Skeletal muscle cell (primary cell): ENCODE data around the gene MED12L.

Experiments
- DNase-seq: peaks from one replicate; pipeline ENCODE4 v3.0.0-alpha.2; 2010; ENCODE audit warnings: low read depth
- H3K4me3 ChIP-seq: 2 replicates; pipeline ENCODE4 v1.5.1; 2011; ENCODE audit warnings: low read depth, mild to moderate bottlenecking, control low read depth, low read length, moderate library complexity

The MED12L gene

DNA sequence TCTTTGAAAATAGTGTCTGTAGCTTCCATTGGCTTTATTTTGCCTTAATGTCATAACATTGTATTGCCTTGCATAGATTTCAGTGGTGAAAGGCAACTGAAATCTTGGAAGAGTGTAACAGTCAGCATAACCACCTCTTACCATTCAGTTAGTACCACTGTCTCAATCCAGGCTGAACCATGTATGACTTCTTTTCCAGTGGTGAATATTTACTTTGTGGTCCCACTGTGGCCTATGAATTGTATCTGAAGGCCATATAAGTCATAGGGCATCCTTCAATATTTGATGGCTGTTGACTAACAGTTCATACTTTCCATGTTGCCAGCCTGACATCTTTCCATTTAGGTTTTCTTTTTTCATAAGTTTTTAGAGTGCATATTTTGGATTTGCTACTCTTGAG lies 38.4 kb downstream of the MED12L start:
- no peak overlapping the region for H3K4me3 ChIP-seq
- DNase-seq, result no peak

DNA sequence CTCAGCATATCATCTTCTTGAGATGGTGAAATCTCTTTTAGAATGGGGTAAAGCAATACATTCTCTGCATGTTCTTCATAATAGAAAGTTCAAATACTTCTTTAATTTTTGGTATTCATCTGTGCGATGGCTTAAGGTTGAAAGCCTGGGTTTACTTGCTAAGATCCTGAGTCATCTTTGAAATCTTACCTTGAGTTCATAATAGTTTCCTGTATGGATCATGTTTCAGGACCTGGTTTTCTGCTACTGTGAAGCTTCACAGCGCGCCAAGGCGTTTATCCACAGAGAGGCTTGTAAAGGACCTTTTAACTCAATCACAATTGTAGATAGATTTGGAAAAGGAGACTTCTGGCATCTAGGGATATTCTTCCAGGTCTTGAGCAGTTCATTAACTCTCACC lies 39.0 kb downstream of the MED12L start:
- no peak for DNase-seq
- H3K4me3 ChIP-seq, result no peak overlapping the region

DNA sequence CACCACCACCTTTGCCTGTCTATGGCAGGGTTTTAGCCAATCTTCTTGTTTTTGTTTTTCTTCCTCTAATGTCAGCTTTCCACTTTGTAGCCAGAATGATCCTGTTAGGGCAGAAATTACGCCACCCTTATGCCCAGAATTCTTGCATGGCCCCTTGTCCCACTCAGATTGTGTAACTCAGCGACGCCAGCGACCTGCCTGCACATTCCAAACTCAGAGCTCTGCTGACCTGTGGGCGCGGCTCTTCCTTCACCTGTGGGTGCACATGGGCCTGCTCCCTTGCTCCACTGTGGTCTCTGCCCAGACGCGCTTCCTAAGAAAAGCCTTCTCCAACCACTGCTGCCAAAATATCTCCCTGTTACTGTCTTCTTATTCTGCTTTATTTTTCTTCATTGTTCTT lies 45.0 kb downstream of the MED12L start:
- no peak overlapping the region for H3K4me3 ChIP-seq
- DNase-seq, result no peak

DNA sequence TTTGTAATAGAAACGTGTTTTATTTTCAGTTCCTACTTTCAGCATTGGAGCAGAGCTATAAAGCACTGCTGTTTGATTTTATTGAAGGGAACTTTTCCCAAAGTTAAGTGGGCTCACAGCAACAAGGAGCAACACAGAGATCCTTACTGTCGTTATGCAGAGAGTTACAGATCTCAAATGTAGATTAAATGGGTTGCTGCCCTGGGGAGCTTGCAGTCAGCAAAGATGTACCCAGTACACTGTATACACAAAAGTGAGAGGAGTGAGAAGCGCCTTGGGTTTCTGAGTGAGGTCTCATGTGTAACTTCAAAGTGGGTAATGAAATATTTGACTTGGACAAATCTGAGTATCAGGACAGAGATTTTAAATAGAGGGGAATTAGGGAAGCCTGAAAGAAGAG lies 47.7 kb downstream of the MED12L start:
- no peak overlapping the region for H3K4me3 ChIP-seq
- DNase-seq, result no peak

DNA sequence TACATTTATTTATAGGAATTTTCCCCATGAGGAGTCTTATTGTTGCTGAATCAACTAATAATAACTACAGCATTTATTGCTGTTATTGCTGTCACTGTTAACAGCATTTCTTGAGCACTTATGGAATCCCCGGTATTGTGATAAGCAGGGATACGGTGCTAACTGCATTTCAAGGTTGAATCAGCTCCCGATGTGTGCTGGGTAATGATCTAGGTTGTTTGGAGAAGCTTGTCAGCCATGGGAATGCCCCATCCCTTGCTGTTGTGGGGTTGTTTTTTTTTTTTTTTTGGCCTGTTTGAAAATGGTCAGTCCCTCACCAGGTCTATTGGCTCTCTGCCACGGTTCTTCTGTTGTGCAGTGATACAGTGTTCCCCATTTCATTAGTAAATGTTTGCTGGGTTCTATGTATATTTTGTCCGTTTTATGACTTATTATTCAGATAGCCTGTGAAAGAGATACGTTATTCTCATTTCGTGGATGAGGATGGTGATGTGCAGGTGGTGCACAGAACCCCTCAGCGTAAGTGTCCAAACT lies 48.5 kb downstream of the MED12L start:
- no peak for DNase-seq
- H3K4me3 ChIP-seq, result no peak overlapping the region

DNA sequence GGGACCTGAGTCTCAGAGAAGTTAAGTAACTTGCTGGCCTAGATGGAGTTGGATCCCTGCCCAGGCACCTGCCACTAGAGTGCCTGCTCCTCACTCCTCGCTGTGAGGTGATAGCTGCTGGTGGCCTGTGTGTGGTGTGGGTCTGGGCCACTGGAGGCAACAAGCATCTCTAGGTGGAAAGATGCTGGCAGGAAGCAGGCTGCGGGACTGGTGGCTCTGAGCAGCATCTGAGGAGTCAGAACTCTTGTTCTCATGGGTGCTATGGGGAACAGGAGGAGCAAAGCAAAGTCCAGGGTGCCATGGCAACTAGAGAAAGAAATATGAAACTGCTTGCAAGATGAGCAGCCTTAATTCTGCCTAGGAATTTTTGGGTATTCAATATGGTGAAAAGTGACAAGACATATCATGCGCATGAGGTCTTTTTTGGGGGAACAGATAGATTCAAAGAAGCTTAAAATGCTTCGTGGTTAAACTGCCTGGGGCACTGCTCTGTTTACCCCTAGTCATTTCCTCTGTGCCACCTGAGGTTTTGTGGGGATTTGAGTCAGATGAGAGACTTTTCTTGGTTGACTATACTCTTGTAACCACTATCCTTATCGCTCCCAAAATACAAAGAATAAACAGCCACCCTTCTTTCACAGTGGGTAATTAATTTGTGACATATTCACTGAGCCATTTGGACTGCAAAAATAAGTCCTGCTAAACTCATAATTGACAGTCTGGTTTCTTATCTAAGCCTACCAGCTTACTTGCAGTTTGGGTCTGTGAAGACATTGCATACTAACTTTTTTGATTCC lies 50.3 kb downstream of the MED12L start:
- DNase-seq, result no peak
- H3K4me3 ChIP-seq, result no peak overlapping the region

DNA sequence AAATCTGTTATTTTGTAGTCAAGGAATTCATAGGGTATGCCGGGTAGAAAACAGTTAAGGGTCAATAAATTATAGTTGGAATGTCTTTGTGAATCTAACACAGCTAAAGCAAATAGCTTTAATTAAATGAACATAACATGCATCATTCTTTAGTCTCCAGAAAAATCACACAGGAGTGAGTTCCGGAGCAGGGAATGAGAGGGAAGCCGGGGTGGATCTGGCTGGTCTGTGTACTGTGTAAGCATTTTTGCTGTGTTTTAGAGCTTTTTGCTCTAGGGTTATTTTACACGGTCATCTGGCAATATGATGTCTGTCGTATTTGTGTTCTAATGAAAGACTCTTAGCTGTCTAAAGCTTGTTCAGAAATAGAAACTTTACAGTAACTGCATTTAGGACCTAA lies 57.5 kb downstream of the MED12L start:
- H3K4me3 ChIP-seq, result no peak overlapping the region
- no peak for DNase-seq

- H3K4me3 ChIP-seq, result no peak overlapping the region
- DNase-seq, result no peak
Observed at GRCh38 chr3:151144016-151144415, 58.6 kb downstream of the MED12L start.

DNA sequence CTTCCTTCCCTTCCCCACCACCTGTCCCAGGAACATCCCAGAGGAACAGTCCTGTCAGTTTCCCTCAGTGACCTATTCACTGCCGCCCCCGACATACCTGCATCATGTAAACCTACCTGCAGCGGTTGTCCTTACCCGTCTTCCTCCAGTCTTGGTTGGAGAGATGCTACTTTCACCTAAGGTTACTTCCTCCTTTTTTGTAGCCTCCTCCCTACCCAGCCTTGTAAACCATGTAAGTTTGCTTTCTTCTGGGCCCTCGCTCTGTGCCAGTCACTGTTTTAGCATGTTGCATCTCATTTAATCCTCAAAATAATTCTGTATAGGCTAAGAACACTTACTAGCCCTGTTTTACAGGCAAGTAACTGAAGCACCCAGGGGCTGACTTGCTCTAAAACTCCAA lies 59.3 kb downstream of the MED12L start:
- H3K4me3 ChIP-seq, result no peak overlapping the region
- no peak for DNase-seq

GRCh38 chr3:151145713-151146070 lies 60.2 kb downstream of the MED12L start:
- no peak overlapping the region for H3K4me3 ChIP-seq
- no peak for DNase-seq

DNA sequence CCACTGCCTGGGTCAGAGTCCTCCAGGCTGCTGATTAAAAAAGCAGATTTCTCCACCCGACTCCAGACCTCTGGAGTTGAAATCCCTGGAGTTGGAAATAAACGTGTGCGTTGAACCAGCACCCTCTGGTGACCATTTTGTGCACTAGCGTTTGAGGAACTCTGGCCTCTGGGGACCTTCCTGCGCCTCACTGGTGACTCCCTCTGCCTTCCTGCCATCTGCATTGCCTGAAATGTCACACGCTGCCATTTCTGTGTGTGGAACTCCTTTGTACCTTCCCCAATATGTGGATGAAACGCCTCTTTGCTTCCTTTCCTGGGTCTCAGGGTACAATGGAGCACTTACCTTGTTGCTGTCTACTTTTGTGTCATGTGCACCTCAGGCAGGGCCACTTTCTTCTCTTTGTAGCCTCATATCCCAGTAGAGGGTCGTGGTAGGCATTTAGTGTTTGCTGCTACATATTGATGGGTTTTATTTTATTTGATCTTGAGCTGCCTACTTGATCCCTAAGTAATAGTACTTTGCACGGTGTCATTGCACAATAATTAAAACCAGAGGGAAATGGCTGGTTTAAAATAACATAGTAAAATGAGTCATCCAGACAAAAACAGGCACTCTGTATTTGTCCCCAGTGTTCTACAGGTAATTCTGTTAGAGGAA lies 60.7 kb downstream of the MED12L start:
- H3K4me3 ChIP-seq, result peak overlapping the region; percentile 10
- DNase-seq, result peak; percentile 14

DNA sequence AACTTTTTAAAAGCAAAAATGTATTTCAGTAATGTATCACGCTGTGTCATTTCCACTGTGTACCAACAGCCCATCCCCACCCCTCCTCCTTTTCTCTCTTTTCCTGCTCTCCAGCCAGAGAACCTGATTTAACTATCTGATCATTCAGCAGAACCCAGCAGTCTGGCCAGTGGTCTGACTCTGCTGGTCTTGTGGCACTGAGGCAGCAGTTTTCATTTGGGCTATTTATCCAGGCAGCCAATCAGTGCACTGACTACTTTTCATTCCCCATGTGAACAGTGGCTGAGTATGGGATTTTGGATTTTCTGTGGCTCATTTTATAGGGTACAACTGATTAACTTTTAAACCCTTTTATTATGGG lies 61.2 kb downstream of the MED12L start:
- no peak for DNase-seq
- H3K4me3 ChIP-seq, result no peak overlapping the region

DNA sequence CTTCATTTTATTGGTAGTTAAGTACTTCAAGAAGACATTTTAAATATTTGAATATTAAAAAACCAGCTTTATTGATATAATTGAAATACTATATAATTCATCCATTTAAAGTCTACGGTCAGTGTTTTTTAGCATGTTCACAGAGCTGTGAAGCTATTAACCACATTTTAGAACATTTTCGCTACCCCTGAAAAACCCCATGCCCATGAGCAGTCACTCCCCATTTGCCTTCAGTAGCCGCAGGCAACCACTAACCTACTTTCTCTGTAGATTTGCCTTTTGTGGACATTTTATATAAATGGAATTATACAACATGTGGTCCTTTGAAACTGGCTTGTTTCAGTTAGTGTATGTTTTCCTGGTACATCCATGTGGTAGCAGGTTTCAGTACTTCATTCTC lies 61.8 kb downstream of the MED12L start:
- no peak overlapping the region for H3K4me3 ChIP-seq
- no peak for DNase-seq

GRCh38 chr3:151152455-151153079 lies 67.1 kb downstream of the MED12L start:
- H3K4me3 ChIP-seq, result no peak overlapping the region
- no peak for DNase-seq

DNA sequence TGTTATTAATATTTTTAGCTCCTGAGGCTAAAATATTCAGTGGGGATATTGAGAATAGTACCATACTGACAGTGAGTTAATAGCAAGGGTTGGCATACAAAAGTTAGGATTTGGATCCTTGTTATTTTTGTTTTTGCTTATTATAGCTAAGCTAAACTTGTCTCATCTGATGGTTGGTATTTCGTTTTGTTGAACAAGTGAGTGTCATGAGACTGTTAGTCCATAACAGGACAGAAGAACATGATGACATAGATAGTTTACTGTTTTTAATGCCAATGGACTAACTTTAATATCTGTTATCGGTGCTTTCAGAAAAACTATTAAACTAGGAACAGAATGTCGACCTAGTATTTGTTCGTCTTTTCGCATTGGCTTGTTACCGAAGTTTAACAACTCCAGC lies 69.1 kb downstream of the MED12L start:
- H3K4me3 ChIP-seq, result no peak overlapping the region
- no peak for DNase-seq

- H3K4me3 ChIP-seq, result no peak overlapping the region
- DNase-seq, result no peak
Observed at GRCh38 chr3:151155409-151156128, 70.1 kb downstream of the MED12L start.

DNA sequence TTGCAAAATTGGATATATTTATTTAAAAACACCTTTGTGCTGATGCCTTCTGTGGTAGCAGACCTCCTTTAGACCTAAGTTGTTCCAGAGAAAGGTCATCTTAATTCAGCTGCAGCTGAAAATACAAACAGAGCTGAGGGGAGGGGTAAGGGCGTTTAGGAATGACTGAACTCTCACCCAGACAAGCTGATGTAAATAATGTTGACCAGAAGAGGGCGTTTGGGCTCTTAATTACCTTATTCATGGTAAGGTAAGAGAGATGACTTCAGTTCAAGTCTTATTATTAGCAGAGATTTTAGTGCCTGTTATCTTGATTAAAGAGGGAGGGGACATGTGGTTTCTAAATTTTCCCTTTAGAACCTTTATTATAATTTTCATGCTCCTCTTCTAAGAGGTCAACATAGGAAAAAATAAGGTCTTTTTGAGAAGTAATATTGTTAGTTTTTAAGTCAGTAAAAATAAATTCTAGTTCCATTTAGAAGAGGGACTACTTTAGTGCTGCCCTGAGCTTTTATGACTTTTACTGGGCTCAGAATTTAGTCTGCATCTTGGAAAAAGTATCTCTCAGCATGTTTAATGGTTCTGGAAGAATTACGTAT lies 71.3 kb downstream of the MED12L start:
- peak; percentile 10 for DNase-seq
- H3K4me3 ChIP-seq, result no peak overlapping the region

DNA sequence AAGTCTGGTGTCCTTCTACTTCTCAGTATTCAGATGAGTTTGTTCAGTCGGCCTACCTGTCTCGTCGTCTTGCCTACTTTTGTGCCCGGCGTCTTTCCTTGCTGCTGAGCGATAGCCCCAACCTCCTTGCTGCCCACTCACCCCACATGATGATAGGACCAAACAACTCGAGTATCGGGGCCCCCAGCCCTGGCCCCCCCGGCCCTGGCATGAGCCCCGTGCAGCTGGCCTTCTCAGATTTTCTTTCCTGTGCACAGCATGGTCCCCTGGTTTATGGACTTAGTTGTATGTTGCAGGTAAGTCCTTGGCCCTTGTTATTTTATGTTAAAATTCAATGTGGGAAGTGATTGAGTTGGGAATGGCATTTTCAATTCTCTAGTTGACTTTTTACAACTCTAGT lies 74.3 kb downstream of the MED12L start:
- no peak for DNase-seq
- no peak overlapping the region for H3K4me3 ChIP-seq

DNA sequence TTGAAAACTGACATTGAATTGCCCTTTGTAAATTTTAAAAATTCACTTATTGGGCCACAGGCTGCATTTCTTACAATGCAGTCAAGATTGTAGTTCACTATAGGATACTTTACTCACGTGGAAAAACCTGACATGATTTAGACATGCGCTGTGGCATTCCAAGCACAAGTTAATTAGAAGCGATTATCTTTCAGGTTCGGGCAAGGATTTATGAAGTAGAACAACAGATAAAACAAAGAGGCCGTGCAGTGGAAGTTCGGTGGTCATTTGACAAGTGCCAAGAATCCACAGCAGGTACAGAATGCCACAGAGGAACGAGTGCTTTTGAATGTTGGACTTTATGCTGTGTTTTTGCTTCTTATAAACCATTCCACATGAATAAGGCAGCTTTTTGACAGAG lies 79.8 kb downstream of the MED12L start:
- no peak overlapping the region for H3K4me3 ChIP-seq
- DNase-seq, result no peak

DNA sequence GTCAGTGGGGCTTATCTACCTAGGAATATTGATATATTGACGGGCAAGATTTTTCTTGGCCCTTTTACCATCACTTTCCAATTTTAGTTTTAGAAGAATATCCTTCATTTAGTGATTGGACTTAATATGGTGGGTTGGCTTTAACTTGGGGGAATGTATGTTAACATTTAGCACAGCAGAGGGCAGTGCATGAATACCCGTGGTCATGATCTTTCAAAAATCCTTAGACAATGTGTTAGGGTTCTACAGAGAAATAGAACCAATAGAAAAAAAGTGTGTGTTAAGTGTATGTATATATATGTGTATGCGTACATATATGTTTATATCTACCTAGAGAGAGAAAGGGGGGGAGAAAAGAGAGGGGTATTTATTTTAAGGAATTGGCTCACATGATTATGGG lies 80.7 kb downstream of the MED12L start:
- DNase-seq, result no peak
- H3K4me3 ChIP-seq, result no peak overlapping the region
